Lung (tissue), 12 donors: ENCODE results near the gene SIX2. TPM values are rescaled to one million over a fixed set of nuclear protein-coding genes. Genes with fewer than 3 reads are reported as not detected.

Experiments
- ATAC-seq: fragments of 200-7000 bp; cut with Tn5 transposase; one replicate; pipeline ENCODE4 v1.9.1; 2020; ENCODE audit warnings: moderate number of reproducible peaks; ENCODE audit not compliant: insufficient read depth, low FRiP score
- DNase-seq, 3 donors: peaks; one replicate each; pipeline ENCODE4 v3.0.0-alpha.2; 2013 to 2017
- H3K27ac ChIP-seq, 2 donors: one replicate each; pipeline ENCODE4 v1.5.1; 2013; ENCODE audit warnings: mild to moderate bottlenecking in 2 of 2, moderate library complexity in 2 of 2, control low read depth in 1 of 2, inconsistent platforms in 1 of 2, low read depth in 1 of 2, low read length in 1 of 2
- H3K27me3 ChIP-seq, 3 donors: one replicate each; pipeline ENCODE4 v1.5.1; 2013; ENCODE audit warnings: low read length in 2 of 3; ENCODE audit not compliant: control insufficient read depth in 3 of 3, insufficient read depth in 3 of 3
- H3K36me3 ChIP-seq, 4 donors: one replicate each; pipeline ENCODE4 v1.5.1; 2013; ENCODE audit warnings: low read length in 4 of 4, mild to moderate bottlenecking in 1 of 4, moderate library complexity in 1 of 4; ENCODE audit not compliant: control insufficient read depth in 4 of 4, insufficient read depth in 4 of 4
- H3K4me1 ChIP-seq, 5 donors: one replicate each; pipeline ENCODE4 v1.5.1; 2013; ENCODE audit warnings: low read length in 5 of 5, mild to moderate bottlenecking in 2 of 5, moderate library complexity in 1 of 5; ENCODE audit not compliant: control insufficient read depth in 5 of 5, insufficient read depth in 5 of 5
- H3K4me3 ChIP-seq: one replicate; pipeline ENCODE4 v1.5.1; 2013; ENCODE audit warnings: mild to moderate bottlenecking, control low read depth, moderate library complexity
- H3K9ac ChIP-seq, 2 donors: one replicate each; pipeline ENCODE4 v1.5.1; 2013; ENCODE audit warnings: low read length in 2 of 2, control low read depth in 1 of 2; ENCODE audit not compliant: insufficient read depth in 1 of 2
- H3K9me3 ChIP-seq, 4 donors: one replicate each; pipeline ENCODE4 v1.5.1; 2013; ENCODE audit warnings: low read length in 3 of 4, mild to moderate bottlenecking in 1 of 4, moderate library complexity in 1 of 4; ENCODE audit not compliant: control insufficient read depth in 4 of 4, insufficient read depth in 3 of 4
- WGBS, 2 donors: extraction: QIAGEN DNeasy Blood & Tissue Kit; methylation state at CpG; one replicate each; pipeline ENCODE4 v1.1.7; 2013; 5-methylcytosine and 5-hydroxymethylcytosine counted together
- polyA plus RNA-seq, 2 donors: library from polyadenylated mRNA; stranded (reverse); fragments of 200-250 nt; gene quantifications; one replicate each; pipeline ENCODE4 v1.2.1, GENCODE V29; 2013
- total RNA-seq, 2 donors: library from RNA; depleted of rRNA in 1 of 2; stranded (reverse); fragments of >200 nt in 1 of 2; gene quantifications; one replicate each; pipeline ENCODE4 v1.2.1, GENCODE V29; 2014 to 2021
- TF ChIP-seq, protein P1 (sequence below): IDR thresholded peaks from 2 replicates; pipeline ENCODE4 v1.5.1; 2012; ENCODE audit warnings: mild to moderate bottlenecking; ENCODE audit errors: control extremely low read depth, extremely low read depth
- donor health status: control.
- donor health status: control.
- donor health status: Bipolar disorder and iron deficiency.
- donor health status: healthy.
- donor health status: DM: yes; HTN: yes; CAD: no.

The SIX2 gene
- total and polyA plus RNA-seq, 4 donors = 0.34 to 0.83 (median 0.44) TPM

DNA sequence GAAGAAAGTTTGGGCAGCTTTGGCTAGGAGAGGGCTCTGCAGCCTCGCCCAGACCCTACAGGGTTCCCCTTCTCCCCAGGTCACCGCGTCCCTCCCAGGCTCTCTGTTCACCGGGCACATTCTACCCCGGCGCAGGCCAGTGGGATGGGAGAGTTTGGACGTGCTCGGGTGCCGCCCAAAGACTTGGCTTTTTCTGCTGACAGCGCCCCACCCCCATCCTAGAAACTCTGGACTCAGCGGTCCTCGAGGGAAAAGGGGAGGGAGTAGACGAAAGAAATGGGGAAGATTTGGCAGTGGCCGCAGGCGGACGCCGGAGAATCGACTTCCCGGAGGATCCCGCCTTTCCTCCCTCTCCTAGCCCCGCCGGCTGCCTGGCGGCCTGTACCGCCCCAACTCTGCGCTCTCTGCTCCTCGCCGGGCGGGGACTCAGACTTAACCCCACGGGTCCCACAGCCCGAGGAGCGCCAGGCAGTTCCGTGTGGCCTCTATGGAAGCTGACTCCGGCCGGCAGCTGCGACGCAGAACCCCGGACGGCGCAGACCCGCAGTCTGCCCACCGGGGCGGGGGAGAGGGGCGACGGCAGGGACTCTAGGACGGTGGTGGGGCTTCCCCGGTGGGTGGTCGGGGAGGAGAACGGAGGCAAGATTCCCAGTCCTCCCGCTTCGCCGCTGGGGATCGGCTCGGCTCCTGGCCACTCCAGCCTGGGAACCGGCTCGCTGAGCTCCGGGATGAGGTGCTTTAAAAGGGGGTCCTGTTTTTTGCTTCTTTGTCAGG, 863 bp upstream of the SIX2 start:
- H3K9me3 ChIP-seq = peaks cover 0 to 4% (median 0%) of the 10 kb centered on the region in 4 donors
- H3K27ac ChIP-seq = no peak overlapping the region
- DNase-seq (peak; percentile 82 to 93 (median 88)), ATAC-seq (peak; percentile 20)
- no peaks in the 10 kb centered on the region for H3K36me3 ChIP-seq
- H3K4me3 ChIP-seq = peak overlapping the region; percentile 7
- H3K9ac ChIP-seq = no peak overlapping the region
- TF ChIP-seq, protein P1, sequence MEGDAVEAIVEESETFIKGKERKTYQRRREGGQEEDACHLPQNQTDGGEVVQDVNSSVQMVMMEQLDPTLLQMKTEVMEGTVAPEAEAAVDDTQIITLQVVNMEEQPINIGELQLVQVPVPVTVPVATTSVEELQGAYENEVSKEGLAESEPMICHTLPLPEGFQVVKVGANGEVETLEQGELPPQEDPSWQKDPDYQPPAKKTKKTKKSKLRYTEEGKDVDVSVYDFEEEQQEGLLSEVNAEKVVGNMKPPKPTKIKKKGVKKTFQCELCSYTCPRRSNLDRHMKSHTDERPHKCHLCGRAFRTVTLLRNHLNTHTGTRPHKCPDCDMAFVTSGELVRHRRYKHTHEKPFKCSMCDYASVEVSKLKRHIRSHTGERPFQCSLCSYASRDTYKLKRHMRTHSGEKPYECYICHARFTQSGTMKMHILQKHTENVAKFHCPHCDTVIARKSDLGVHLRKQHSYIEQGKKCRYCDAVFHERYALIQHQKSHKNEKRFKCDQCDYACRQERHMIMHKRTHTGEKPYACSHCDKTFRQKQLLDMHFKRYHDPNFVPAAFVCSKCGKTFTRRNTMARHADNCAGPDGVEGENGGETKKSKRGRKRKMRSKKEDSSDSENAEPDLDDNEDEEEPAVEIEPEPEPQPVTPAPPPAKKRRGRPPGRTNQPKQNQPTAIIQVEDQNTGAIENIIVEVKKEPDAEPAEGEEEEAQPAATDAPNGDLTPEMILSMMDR = no peak
- H3K4me1 ChIP-seq = peaks cover 0 to 43% (median 20%) of the 10 kb centered on the region in 5 donors
- 2 to 3% methylated on average over 52 to 56 of the region's 56 CpGs for WGBS, 2 donors
- H3K27me3 ChIP-seq = peaks cover under 1 to 87% (median 76%) of the 10 kb centered on the region in 3 donors

DNA sequence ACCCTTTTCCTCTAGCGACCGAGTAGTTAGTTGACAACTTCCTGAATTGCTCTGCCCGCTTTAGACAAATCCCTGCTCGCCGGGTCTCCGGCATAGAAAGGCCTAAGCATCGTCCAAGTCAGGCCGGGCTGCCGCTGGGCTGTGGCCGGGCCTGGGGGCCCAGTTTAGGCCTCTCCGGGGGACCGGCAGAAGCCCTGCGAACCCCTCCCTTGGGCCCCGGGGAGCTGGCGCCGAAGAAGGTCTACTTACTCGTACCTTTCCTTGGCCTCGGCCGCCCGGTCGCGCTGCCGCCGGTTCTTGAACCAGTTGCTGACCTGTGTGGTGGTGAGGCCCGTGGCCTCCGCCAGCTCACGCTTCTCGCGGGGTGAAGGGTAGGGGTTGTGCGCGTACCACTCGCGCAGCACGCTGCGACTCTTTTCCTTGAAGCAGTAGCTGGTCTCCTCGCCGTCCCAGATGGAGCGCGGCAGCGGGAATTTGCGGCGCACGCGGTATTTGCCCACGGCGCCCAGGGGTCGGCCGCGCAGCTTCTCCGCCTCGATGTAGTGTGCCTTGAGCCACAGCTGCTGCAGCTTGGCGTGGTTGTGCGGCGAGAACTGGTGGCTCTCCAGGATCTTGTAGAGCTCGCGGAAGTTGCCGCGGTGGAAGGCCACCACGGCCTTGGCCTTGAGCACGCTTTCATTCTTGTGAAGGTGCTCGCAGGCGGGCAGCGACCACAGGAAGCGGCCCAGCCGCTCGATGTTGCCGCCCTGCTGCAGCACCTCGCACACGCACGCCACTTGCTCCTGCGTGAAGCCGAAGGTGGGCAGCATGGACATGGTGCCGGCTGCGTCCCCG, 739 bp downstream of the SIX2 start:
- no peak overlapping the region for H3K9ac ChIP-seq
- H3K4me3 ChIP-seq = no peak overlapping the region
- 3 to 9% methylated on average over 69 to 75 of the region's 75 CpGs for WGBS, 2 donors
- no peaks in the 10 kb centered on the region for H3K36me3 ChIP-seq
- DNase-seq (peak; percentile 49 to 52 (median 50)), ATAC-seq (no peak)
- H3K27ac ChIP-seq = no peak overlapping the region
- H3K9me3 ChIP-seq = peaks cover 0 to 4% (median 0%) of the 10 kb centered on the region in 4 donors
- peaks cover 0 to 48% (median 24%) of the 10 kb centered on the region in 5 donors for H3K4me1 ChIP-seq
- peaks cover 0 to 91% (median 83%) of the 10 kb centered on the region in 3 donors for H3K27me3 ChIP-seq
- TF ChIP-seq, protein P1 = no peak

DNA sequence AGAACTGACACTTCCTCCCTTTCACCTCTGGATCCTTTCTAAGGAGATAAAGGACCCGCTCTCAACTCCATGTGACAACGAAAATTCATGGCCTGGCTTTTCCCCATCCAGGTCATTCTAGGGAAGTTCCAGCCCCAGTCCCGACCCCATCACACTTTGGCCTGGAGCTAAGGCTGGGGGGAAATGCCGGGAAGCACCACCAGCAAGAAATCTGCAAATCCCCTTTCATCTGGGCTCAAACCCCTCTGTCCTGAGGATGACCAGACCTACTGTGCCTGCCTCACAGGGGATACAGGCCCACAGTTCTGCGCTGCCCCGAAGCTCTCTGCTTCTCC, 1.3 kb downstream of the SIX2 start:
- H3K9ac ChIP-seq = no peak overlapping the region
- 10 to 41% methylated on average over 6 of the region's 6 CpGs for WGBS, 2 donors
- H3K4me3 ChIP-seq = no peak overlapping the region
- no peak overlapping the region for H3K27ac ChIP-seq
- DNase-seq = no peak
- peaks cover 0 to 43% (median 19%) of the 10 kb centered on the region in 5 donors for H3K4me1 ChIP-seq
- no peaks in the 10 kb centered on the region for H3K36me3 ChIP-seq
- peaks cover 0 to 91% (median 83%) of the 10 kb centered on the region in 3 donors for H3K27me3 ChIP-seq
- TF ChIP-seq, protein P1 = no peak
- H3K9me3 ChIP-seq = peaks cover 0 to 2% (median 0%) of the 10 kb centered on the region in 4 donors
- no peak for ATAC-seq
